OCI-LY1 (cell line): ENCODE results near the gene ANKRD60.

Experiments used
- CTCF ChIP-seq: fragments of 200-600 bp; sonication (generic), shearing (Covaris generic); IDR thresholded peaks from 2 replicates; pipeline ENCODE4 v1.5.1; 2017; ENCODE audit warnings: mild to moderate bottlenecking, antibody characterized with exemption, low read length, moderate library complexity, mixed read lengths
- EZH2 ChIP-seq: fragments of 200-600 bp; sonication (generic), shearing (Covaris generic); IDR thresholded peaks from 2 replicates; pipeline ENCODE4 v1.8.0; 2017; ENCODE audit warnings: borderline replicate concordance, mixed run types, mild to moderate bottlenecking, antibody characterized with exemption, low read length, moderate library complexity, mixed read lengths

GRCh38 chr20:58245181-58245891 is 16.9 kb upstream of the ANKRD60 start:
- TF ChIP-seq CTCF: no peak
- no peak for TF ChIP-seq EZH2
